ENCODE data around the gene DDN.

Gene DDN

DNA sequence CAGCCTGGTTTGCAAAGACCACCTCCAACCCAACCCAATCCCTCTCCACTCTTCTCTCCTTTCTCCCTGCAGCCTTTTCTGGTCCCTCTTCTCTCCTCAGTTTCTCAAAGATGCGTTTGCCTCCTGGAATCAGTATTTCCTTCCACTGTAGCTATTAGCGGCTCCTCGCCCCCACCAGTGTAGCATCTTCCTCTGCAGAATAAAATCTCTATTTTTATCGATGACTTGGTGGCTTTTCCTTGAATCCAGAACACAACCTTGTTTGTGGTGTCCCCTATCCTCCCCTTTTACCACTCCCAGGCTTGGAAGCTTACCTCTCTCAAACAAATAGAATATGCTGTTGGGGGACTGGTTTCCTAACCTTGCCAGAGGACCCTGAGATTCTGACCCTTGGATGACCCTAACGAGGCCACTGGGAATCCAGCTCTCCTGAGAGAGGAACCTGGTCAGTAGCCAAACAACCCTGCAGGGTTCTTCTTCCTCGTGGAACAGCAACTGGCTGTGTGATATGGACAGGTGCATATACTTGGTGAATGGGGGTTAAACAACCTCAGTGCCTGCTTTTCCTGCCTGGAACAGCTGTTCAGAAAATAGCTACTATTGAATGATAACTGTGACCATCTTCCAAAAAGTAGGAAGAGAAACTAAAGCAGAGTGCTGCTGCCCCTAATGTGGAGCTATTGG, 16.6 kb downstream of the DDN start:
- no peak for TF ChIP-seq CTCF (conservative IDR thresholded peaks at IDR 0.05; ENCODE audit: low read depth, low read length)
- H3K4me3 ChIP-seq (ENCODE audit: low read length) = no peak overlapping the region
- no peak for DNase-seq (ENCODE audit: low read depth)

DNA sequence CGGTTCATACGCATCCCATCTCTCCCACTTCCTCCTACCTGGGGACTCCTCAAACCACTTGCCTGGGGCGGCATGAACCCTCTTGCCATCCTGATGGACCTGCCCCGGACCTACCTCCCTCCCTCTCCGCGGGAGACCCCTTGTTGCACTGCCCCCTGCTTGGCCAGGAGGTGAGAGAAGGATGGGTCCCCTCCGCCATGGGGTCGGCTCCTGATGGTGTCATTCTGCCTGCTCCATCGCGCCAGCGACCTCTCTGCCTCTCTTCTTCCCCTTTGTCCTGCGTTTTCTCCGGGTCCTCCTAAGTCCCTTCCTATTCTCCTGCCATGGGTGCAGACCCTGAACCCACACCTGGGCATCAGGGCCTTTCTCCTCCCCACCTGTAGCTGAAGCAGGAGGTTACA, 17.4 kb downstream of the DDN start:
- no peak for TF ChIP-seq CTCF (conservative IDR thresholded peaks at IDR 0.05; ENCODE audit: low read depth, low read length)
- H3K4me3 ChIP-seq (ENCODE audit: low read length) = no peak overlapping the region
- DNase-seq (ENCODE audit: low read depth) = no peak

GRCh38 chr12:48980953-48981756, 18.0 kb downstream of the DDN start:
- peak; percentile 27 for TF ChIP-seq CTCF (conservative IDR thresholded peaks at IDR 0.05; ENCODE audit: low read depth, low read length)
- no peak overlapping the region for H3K4me3 ChIP-seq (ENCODE audit: low read length)
- DNase-seq (ENCODE audit: low read depth) = no peak

GRCh38 chr12:48980389-48980952, 18.7 kb downstream of the DDN start:
- H3K4me3 ChIP-seq (ENCODE audit: low read length) = no peak overlapping the region
- no peak for DNase-seq (ENCODE audit: low read depth)
- peak; percentile 0 for TF ChIP-seq CTCF (conservative IDR thresholded peaks at IDR 0.05; ENCODE audit: low read depth, low read length)

DNA sequence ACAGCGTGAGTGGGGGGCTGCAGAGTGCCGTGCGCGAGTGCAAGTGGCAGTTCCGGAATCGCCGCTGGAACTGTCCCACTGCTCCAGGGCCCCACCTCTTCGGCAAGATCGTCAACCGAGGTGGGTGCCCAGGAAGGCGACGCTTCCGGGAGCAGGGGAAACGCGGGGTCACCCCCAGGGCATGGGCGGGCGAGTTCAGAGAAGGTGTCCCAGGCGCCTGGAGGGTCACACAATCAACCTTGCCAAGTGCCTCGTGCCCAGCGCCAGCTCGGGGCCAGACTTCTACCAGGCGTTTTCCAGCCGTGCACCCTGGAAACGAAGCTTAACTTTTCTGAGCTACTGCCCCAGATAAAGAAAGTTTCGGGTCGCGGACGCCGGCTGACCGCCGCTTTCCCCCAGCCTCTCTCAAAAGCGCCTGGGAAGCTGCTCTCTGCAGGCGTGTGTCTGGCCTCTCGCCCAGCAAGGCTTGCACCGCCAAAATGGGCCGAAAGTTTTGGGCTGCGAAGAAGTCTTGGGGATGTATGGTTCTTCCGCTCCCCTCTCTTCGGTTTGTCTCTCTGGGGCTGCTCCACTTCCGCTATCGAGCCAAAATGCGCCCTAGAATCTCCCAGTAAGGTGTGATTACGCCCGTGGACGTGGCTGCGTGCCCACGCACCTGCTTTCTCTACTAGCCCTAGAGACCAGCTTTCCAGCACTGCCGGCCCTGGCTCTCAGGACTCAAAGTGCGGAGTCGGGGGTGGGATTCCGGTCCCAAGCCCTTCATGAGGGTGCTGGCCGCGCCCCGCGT, 19.4 kb downstream of the DDN start:
- no peak for TF ChIP-seq CTCF (conservative IDR thresholded peaks at IDR 0.05; ENCODE audit: low read depth, low read length)
- no peak overlapping the region for H3K4me3 ChIP-seq (ENCODE audit: low read length)
- no peak for DNase-seq (ENCODE audit: low read depth)

DNA sequence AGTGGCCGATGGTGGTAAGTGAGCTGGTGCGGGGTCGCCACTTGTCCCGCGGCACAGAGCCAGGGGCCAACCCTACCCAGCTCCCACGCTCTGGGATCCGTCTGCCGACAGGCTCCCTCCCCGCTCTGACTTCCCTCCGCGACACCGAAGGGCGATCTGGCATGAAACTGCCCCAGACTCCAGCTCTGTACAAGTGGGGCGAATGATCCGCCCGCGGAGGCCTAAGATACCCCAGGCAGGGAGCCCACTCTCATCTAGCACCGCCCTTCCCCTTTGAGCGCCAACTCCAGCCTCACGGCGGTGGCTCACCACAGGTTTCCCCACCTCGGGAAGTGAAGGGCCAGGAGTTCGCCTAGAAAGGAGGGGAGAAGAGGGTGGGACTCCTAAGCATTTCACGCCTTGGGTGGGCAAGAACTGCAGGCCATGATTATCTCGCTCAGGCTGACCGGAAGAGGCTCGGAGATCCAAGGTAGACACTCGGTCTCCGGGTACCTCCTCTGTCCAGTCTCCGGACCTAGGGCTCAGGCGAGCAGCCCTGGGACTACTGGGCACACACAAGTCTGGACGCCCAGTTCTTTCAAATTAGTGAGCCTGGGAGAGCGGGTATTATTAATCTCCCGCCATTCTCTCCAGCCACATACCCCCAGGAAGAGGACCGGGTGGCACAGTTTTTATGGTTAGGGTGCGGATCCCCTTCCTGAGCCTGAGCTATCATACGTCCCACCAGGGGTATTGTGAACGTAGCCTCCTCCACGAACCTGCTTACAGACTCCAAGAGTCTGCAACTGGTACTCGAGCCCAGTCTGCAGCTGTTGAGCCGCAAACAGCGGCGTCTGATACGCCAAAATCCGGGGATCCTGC, 20.2 kb downstream of the DDN start:
- DNase-seq (ENCODE audit: low read depth) = no peak
- H3K4me3 ChIP-seq (ENCODE audit: low read length) = no peak overlapping the region
- TF ChIP-seq CTCF (conservative IDR thresholded peaks at IDR 0.05; ENCODE audit: low read depth, low read length) = no peak
